Hematopoietic multipotent progenitor cell (in vitro differentiated cells): Measurements from ENCODE around the gene SCG5. TPM values are rescaled to one million over a fixed set of nuclear protein-coding genes. Genes with fewer than 3 reads are reported as not detected.

Experiments
- DNase-seq, 3 donors: peaks; one replicate each; pipeline ENCODE4 v3.0.0-alpha.2; 2011 to 2015; ENCODE audit warnings: low read depth in 2 of 3, low spot score in 2 of 3
- total RNA-seq: library from RNA; depleted of rRNA; stranded (reverse); fragments of >200 nt; gene quantifications from one replicate; pipeline ENCODE4 v1.2.3, GENCODE V29; 2012

Gene SCG5
- total RNA-seq, 1 donor: 0.27 TPM

DNA sequence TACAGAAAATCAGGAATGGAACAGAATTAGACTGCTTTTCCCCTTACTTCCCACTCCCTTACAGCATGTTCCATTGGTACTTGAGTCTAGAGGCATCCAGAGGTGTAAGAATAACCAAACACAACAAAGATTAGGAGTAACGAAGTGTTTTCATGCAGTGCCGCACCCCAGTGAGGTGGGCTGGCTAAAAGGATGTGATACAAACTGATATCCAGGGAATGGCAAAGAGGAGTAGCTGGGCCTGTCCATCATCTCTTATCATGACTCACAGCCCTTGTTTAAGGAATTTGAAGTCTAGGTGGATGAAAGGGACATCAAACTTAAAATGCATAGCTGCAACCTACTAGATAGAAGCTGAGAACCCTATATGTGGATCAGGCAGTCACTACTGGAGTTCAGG is 16.4 kb downstream of the SCG5 start:
- no peak for DNase-seq

DNA sequence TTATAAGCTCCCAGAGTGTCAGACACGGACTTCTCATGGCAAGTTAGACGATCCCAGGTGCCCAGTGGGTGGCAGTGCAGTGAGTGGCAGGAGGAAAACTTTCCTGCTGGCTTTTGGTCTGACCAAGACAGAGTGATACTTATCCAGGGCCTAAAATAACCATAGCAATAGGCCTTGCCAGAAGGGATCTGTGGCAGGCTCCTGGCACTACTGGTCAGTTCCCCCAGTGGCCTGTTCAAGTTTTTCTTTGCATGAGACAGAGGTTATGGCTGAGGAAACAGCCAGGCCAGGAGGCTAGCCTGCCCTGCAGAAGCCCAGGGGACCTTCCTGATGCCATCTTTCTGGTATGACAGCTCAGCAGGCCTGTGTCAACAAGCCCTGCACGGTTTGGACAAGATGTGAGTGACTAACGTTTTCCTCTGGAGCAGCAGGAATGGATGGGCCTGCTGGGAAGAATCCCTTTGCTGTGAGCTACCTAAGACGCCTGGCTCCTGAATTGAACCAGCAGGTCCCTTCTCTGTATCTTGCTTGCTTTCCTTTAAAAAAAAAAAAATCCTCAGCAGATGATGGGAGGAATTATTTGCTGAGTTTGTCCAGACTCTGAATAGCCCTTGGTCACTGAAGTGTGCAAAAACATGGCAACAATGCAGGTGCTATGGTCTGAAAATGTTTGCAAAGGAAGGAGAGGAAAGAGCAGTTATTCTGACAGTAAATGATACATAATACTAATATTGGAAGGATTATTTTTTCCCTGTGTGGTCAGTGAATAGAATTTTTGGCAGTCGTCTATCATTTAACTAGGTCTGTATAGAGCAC is 18.0 kb downstream of the SCG5 start:
- DNase-seq: no peak

DNA sequence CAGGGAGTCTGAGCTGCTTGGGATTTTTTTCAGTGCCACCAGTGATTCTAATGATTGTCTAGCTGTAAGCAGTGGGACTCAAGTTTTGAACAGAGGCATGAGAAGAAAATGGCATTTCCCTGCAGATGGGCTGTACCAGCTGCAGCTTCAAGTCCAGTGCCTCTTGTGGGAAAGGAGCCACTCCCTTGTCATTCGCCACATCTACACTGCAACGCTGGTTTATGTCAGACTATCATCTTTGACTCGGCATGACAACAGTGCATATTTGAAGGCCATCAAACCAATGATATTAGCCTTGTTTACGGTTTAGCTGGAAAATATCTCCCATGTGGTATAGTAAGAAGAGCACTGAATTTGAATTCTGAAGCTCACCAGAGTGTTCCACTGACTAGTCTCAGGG is 22.2 kb downstream of the SCG5 start:
- DNase-seq: no peak

DNA sequence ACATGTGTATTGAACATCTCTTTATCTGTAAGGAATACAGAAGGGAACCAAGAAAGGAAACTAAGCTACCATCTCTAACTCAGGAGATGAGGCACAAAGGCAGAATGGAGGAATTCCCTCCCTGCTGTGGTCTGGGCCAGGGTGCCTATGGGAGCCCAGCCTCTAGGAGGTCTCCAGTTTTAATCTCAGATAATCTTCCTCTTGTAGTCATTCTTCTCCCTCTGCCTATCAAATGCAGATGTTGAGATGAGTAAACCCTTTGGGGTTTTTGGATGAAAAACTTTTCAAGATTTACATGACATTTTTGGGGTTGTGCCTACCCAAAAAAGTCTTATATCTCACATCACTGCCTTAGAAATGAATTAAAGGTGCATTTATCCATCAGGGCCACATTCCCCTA is 23.3 kb downstream of the SCG5 start:
- DNase-seq: no peak

DNA sequence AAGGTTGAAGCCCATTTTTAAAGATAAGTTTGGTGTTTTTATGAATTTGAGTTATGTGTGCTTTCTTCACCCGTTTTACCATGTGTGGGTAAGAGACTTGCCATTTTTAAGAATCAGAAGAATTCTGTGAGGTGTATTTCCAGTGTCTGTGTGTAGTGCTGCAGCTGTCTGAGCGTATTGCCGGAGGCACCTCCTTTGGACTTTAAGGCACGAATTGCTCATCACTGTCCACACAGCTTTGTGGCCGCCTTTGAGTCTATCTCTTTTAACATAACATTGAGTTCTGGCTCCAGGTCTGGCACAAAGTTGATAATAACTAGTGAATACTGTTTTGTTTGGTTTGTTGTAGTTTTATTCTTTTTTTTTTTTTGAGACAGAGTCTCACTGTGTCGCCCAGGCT is 25.8 kb downstream of the SCG5 start:
- DNase-seq: no peak

DNA sequence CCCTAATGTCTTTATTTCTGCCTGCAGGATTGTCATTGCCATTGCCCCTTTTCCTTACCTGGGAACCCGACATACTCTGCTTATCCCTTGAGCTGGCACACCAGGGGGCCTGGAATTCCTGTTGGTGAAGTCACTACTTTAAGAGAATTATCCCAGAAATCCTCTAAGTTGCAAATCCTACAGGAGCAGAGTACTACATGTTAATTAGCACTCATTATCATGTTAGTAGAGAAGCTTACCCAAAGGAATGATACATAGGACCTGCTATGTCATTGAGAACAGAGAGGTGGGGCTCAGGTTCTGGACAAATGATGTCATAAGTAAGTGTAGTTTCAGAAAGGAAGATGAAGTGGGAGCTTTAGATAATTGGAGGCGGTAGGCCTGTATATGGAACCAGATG is 27.4 kb downstream of the SCG5 start:
- DNase-seq: no peak

DNA sequence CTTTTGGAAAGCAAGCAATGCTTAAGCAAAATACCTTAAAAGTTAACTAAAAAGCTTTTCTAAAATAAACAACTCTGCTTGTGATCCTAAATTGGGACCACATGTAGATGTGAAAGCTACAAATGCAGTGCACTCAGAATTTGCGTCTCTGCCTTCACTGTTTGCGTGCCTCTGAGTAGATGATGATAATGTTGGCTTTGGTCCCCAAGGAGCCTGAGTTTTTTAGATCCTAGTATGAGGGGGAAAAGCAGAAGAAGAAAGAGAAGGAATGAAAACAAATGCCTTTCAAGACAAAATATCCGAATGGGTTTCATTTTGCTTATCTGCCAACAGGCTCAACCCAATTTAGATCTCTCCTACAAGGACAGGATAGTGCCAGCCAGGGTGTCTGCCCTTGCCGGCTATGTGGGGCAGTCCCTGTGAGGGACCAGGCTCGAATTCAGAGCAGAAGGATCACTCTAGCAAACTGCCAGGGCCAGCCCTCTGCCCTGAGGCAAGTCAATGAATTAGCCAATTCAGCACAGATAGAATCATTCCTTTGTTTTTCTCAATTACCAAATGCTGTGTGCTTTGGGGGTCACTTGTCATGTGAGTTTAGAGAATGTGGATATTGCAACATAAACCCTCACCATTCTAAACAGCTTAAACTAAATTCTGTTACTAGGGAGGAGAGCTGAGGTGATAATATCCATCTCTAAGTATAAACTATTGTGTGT is 28.5 kb downstream of the SCG5 start:
- no peak for DNase-seq

DNA sequence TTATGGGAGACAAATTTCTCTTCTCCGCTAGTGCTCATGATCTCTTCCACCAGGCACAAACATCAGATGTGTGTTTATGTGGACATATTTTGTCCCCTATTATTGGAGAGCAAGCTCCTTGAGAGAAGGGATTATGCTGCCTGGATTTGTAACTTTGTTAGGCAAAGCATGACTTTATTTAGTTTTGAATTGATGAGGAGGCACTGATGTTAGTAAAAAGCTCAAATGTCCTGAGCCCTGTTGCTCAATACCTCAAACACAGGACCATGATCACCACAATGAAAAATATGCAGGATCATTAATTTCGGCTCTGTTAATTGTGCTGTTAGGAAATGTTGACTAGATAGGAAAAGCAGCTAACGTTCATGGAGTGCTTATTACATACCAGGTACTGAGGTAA is 29.1 kb downstream of the SCG5 start:
- no peak for DNase-seq

DNA sequence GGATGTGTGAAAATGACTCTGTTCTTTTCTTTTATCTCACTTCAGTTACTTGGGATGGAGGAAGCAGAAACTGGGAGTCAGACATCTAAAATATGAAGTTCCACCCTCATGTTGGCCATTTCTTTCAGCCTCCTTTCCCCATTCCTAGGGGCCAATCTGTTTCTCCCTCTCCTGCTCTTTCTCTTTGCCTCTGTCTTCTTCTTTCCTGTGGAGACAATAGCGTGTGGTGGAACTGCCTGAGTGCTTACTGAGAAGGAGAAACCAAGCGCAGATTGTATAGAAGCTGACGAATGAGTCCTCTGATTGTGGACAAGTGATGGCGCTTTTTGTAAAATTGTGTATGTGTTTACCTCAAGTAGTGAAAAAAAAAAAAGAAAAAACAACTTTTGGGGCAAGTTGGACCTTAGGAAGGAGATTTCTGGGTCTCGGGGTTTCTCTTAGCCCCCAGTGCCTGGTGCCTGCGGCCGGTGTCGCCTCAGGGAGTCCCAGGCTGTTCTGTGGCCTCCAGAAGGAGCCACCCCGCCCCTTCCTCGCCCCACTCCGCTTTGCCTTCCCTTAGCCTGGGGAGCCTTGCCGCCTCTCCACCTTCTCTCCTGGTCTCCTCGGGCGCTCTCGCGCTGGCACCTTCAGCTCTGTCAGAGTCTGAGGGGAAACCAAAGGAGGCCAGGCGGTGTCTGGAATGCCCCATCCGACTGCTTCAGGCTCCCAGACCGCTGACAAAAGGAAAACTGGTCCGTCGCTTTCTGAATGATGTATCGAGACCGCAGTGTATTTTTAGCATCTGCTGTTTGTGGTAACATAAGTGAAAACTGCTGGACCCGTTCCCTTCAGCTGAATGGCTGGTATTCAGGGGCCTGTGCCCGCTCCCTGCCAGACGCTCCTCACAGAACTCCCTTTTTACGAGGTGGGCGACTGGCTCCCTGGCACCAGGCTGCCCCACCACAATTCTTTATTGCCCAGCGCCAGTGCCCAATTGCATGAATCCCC is 30.1 kb downstream of the SCG5 start:
- DNase-seq: no peak

DNA sequence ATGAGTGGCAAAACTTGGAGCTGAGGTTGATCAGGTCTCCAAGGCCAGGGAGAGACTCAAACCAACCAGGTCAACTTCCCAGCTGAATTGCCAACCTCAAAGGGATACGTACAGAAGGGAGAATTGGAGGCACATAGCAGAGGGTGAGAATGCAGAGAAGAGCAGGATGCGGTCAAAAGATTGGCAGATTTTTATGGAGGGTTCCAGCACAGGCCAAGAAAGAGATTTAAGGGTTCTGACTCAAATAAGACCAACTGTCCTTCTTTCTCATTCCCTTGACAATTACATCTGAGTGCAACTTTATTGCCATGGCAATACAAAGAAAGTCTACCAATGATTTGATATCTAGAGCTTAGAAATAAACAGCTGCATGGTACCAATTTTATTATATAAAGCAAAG is 33.2 kb downstream of the SCG5 start:
- DNase-seq: no peak

DNA sequence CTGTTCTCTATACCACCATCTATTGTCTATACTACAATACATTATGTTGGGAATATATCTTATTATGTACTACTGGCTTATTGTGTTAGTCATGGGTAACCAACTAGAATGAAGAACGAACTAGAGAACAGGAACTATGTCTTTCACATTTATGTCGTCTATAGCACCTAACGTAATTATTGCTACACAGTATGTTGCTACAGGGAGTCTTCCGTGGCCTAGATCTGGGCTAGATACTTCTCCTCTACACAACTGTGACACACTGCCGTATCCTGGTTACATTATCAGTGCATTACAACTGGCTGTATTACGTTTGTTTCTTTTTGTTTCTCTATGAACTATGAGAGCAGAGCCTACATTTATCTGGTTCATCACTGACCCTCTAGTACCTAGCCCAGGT is 34.0 kb downstream of the SCG5 start:
- DNase-seq: no peak

DNA sequence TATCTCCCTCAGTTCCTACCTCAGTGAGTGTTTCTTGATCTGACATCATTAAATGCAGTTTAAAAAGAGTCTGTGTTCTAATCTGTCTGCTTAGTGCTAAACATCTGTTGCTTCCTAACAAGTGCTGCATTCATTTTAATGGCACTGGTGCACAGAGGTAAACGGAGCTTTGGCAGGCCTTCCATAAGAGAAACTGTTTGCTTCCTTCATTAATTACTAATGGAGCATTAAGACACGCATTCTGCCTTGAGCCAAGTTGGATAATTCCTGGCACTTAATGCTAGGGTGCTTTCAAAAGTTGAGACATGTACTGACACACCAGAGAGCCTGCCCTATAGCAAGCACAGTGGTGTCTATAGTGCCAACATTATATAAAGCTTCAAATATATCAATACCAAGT is 34.7 kb downstream of the SCG5 start:
- DNase-seq: no peak

DNA sequence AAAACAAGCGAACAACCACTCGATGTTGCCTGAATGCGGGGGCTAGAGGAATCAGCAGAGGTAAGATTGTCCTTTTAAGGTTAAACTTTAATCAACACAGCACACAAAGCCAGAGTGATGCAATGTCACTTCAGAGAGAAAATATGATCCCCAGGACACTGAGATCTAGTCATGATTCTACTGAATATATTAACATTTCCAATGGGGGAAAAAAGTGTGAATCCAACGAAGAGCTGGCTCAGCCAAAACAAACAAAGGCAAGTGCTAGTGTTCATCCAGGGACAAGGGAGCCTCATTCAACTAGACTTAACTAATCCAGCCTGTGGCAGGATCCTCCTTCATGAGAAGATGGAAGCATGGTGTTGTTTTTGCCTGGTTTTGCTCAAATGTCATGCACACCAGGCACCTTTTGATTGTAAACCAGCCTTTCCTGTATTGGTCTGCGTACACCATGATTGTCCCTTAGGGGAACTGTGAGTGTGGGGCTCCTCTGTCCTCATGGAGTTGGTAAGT is 35.8 kb downstream of the SCG5 start:
- no peak for DNase-seq

DNA sequence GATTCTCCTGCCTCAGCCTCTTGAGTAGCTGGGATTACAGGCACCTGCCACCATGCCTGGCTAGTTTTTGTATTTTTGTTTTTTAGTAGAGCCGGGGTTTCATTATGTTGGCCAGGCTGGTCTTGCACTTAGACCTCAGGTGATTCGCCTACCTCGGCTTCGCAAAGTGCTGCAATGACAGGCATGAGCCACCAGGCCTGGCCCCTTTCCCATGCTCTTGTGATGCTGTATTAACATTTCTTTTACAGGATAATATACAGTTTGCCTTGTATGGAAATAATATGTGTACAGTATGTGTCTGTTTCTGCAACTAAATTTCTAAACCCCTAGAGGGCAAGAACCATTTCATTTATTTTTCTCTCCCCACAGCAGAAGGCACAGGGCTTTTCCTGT is 37.8 kb downstream of the SCG5 start:
- DNase-seq: no peak

DNA sequence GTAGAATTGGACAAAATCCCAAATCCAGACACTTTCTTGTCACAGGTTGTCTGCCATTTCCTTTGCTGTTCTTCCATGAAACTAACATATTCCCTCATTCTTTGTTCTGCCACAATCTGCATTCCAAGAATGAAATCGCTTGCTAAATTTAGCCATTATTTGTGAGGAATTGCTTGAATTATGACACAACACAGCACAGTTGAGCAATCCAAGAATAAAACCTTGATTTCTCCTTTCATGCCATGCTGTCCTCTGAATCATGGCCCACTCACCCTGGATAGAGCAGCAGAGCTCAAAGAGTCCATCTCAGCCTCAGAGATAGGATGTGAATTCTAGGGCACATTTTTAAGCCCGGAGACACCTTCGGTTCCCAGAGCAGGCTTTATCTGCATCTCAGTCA is 41.1 kb downstream of the SCG5 start:
- DNase-seq: no peak

DNA sequence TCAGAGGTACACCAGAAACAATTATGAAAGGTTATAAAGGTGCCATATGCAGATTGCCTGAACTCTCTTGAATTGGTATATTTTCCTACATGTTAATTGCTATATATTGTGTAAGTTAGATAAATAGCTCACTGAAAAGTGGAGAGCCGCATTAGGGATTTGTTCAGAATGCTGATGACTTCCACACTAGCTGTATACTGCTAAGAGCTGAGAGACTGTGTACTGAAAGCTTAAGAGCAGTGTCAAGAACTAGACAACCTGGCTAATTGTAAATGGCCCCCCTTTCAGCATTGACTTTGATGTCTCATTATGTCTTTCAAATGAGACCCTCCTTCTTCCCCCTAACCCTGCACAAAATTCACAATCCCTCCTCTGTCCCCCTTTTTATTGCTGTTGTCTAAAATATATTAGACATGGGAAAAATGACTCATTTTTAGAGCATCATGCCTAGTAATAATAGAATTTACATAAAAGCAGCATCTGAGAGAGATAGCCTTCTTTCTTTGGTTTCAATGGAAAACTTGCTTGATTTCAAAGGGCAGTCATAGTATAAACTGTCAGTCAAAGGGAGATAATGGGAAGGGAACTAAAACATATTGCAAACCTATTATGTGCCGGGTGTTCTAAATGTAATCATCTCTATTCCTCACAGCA is 41.6 kb downstream of the SCG5 start:
- no peak for DNase-seq

DNA sequence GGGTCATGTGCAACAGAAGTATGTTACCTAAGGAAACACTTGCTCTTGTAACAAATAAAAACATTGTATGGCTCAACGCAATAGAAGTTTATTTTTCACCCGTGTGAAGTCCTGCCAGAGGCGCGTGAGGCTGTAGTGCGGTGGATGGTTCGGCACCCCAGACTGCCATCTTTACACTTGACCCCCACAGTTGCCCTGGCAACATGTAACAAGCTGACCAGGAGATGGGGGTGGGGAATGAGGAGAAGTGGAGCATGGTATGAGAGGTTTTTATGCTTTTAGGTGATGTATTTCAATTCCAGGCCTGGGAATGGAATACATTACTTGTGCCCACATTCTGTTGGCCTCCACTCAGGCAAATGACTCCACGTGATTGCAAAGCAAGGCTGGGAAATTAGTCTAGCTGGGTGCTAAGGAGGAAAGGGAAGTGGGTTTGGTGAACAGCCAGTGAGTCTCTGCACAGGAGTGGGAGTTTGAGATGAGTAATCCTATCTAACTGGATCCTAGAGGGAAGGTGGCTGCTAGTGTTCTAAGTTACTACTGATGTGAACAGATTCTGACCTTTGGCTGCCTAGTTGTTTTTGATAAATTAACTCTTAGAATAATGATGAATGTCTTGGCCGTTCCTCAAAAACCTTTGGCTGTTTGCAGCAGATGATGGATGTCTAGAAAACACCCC is 42.5 kb downstream of the SCG5 start:
- peak in 2 of 3 donors; percentile 31 to 64 for DNase-seq

DNA sequence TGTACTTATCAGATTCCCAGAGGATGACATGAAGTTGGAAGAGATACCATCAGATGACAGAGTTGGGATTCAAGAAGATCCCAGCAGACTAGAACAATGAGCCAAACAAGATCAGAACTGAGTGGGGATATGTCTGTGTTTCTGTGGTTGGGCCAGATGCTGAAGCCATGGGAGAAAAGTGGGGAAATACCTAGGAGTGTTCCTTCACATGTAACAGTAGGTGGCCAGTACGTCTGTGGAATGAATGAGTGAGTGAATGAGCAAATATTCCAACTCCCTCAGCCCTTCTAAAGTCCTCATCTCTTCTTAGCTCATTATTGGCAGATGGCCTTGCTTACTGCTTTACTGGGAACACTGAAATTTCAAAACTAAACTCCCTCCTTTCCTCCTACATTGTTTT is 44.1 kb downstream of the SCG5 start:
- no peak for DNase-seq

DNA sequence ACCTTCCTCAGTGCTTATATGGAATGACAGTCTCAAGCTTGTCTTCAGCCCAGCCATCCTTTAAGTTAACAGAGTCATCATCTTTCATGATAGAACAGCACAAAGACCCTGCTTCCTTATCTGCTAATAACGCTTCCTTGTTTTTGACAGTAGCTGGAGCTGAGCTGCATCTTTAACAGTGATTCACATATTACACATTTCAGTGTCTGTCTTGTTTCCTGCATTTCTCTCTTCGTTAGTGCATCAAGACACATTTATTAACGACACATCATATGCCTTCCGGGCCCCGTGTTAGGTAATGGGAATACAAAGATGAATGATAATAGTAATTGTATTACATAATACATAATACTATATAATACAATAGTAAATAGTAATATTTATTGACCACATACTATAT is 46.0 kb downstream of the SCG5 start:
- DNase-seq: no peak

DNA sequence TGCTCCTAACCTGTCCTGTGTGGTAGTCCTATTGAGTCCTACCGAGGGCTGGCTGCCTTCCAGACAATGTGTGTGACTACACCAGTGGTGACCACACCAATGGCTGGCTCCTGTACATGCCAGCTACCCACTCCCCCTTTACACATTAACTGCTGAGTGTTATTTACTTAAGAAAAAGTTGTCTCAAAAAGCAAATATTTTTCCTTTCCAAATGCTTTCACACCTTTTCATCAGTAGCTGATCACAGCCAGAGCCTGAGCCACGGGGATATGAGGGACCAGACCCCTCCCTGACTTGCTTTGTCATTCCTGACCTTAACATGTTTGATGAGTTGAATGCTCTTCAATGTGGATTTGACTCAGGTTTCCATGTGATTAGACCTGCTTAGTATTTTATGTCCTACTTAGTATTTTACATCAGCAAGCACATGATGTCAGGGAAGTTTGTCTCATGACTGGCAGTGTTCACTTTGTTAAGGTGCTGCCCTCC is 46.7 kb downstream of the SCG5 start:
- no peak for DNase-seq
